GM18870 (cell line): ENCODE results near the gene HHATL.
A peak's percentile ranks its signal among the peaks of the same experiment; 100 is the strongest.

Experiments
- ATAC-seq: cut with Tn5 transposase; IDR thresholded peaks from one replicate; pipeline ENCODE4 v1.9.1; 2021; ENCODE audit warnings: moderate library complexity; ENCODE audit not compliant: unreplicated experiment

The HHATL gene

GRCh38 chr3:42654331-42655201 is 48.0 kb downstream of the HHATL start:
- no peak for ATAC-seq

DNA sequence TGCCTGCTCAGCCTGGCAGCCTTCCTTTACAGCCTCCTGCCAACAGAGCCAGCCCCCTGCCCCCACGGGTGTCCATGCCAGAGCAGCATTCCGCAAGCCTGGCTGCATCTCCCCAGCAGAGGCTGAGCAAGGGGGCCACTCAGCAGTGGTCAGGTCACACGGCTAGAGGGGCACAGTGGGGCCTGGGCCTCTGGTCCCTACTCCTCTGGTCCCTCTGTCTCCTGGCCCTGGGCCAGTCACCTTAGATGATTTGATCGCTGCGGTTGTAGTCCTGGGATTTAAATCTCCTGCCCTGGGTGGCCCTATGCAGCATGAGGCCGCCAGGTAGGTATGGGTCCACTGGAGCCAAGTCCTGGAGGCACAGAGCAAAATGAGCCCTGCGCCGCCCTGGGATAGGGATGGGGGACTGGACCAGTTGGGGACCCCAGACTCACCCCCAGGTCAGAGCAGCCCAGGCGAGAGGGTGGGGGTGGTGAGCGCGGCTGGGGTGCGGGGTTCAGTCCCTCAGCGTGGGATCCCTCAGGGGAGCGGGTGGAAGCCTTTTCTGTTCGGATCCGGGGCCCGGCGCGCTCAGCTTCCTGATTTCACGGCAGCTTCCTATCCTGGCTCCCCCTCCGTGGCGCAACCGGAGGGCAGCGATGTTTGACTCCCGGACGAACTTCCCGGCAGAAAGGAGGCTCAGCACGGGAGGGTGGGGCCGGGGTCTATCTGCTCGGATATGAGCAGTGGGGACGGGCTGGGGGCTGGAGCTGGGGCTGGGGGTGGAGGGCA is 48.9 kb downstream of the HHATL start, which contains the start of gene ZBTB47:
Gene ZBTB47, plus strand, starts transcription at position 138 of the 771 bp plus-strand sequence. CDS start 4,659 bp downstream, outside the sequence.
- no peak for ATAC-seq

- ATAC-seq = no peak
Observed at GRCh38 chr3:42653303-42653559, 49.4 kb downstream of the HHATL start.

DNA sequence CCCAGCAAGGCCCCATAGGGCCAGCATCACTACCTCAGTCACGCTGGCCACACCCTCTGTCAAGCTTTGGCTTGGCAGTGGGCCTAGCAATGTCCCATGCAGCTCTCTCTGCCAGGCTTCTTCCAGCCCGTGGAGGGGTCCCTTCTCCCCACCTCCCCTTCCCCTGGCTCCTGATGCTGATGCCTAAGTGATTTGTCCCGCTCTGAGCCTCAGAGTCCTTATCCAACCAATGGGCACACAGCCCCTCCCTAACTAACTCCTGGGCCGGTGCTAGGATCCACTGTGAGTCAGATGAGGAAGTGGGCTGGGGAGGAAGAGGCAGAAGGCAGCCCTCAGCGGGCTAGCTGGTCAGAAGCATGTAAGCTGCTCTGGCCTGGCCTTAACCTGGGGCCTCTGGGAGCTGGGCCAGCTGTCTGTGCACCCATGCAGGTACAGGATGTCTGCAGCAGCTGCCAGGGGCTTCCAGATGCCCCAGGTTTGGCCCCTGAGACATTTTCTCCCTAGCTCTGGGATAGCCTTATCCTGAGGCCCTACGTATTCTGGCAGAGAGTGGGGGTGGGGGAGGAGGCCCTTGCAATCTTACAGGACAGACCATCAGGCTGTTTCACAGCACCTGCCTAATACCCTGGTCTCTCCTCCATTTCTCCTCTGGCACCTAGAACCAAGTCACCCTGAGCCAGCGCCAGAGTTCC is 49.8 kb downstream of the HHATL start:
- peak; percentile 52 for ATAC-seq

GRCh38 chr3:42652251-42652610 is 50.4 kb downstream of the HHATL start:
- peak; percentile 14 for ATAC-seq

DNA sequence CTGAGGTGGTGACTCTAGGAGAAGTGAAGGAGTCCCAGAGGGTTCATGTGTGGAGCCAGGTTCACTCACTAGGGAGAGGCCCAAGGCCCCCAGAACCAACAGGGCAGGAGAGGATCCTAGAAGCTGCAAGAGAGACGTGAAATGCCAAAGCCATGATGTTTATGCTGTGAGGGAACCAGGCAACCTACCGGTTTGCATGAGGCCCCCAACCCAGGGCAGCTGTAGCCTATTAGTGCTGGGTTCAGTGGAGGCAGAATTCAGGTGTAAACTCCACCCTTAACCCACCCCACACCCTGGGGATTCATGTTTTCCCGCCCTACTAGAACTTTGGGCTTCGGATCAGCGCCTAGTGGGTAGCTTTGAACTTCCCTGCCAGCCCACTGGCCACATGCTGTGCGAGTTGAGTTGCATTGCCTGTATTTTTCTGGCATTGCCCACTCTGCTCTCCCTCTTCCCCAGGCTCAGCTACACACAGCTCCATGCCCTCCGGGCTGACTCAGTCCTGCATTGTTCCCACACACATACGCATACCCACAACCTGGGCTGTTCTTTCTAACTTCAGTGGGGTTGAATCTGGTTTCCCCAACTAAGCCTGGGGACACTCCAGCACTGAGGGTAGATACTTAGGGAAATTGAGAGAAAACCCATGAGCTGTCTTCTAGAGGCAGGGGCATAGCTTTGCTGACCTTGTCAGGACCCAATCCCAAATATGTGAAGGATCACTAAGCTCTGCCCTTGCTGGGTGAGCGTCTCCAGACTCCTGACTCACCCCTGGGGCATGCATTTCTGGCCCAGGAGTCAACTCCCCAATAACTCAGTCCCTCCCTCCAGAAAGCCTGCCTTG is 51.1 kb downstream of the HHATL start:
- ATAC-seq = no peak

DNA sequence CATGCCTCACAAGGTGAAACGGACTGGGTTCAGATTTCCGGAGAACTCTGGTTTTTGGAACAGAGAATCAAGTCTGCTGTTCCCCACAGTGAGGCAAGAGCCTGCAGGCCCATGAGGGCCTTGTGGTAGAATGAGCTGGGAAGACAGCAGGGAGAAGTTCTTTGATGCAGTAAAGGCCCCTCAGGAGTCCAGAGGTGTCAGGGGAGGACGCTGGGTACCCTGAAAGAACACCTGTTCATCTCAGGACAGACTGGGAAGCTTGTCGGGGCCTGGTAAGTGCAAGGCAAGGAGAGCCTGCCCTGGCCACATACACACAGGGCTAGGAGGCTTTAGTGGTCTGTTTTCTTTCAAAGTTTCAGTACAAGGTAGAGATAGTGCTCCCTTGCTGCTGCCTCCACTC is 52.8 kb downstream of the HHATL start:
- no peak for ATAC-seq

DNA sequence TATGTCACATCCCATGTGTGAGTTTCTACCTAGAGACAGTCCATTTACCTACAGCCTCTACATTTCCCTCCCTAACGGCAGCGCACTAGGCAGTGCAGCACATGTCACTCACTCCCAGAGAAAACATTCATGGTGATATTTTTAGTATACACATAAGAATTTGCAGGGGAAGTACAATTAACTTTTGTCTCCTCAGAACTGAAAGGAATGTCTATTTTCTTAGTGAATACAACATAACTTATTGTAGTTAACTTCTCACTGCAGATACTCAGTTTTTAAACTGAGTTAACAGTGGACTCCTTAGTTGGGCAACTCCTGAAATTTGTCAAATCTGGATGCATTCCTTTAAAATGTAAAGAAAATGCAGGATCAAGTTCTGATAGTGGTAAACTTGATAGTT is 53.6 kb downstream of the HHATL start:
- ATAC-seq = no peak

DNA sequence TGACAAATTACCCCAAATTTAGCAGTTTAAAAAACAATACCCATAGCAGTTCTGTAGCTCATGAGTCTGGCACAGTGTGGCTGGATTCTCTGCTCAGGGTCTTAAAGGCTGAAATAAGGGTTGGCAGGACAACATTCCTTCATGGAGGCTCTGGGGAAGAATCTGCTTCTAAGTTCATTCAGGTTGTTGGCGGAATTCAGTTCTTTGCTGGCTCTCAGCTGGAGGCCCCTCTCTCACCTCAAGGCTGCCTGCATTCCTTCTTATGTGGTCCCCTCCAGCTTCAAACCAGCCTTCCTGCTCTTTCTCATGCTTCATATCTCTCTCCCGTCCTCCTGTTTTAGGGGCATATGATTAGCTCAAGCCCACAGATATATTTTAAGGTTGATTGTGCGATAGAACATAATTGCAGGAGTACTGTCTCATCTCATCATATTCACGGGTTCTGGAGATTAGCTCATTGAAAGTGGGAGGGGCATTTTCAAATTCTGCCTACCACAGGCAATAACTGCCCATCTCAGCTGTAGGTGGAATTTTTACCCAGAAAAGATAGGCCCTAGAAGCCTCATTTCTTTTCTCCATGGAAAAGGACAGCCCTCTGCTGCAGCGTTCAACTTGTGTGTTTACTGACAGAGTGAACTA is 54.7 kb downstream of the HHATL start:
- no peak for ATAC-seq
